PC-3 (cell line): ENCODE data around the gene PAN3. TPM values are rescaled to one million over a fixed set of nuclear protein-coding genes. Genes with fewer than 3 reads are reported as not detected.
A peak's percentile ranks its signal among the peaks of the same experiment; 100 is the strongest.

Experiments used
- ATAC-seq: fragments of 200-7000 bp; cut with Tn5 transposase; 2 replicates; pipeline ENCODE4 v1.9.1; 2020; ENCODE audit warnings: mild to moderate bottlenecking, moderate library complexity
- BruUV-seq: library from RNA; stranded (reverse); fragments of 400-500 nt; replicated peaks from 2 replicates; lab custom pipeline; 2021; lab: Mats Ljungman, UMichigan
- CTCF ChIA-PET: fragments of 300-600 bp; sonication (Branson Sonifier 250); formaldehyde crosslinking; loops from one replicate; lab custom pipeline; 2022; ENCODE audit warnings: antibody characterized with exemption; lab: Charles Lee
- POLR2A ChIA-PET: fragments of 300-600 bp; sonication (Branson Sonifier 250); formaldehyde crosslinking; loops from one replicate; lab custom pipeline; 2022; ENCODE audit warnings: antibody characterized with exemption; ENCODE audit not compliant: unreplicated experiment; lab: Charles Lee
- DNase-seq: peaks from one replicate; pipeline ENCODE4 v3.0.0-alpha.2; 2015
- H2AFZ ChIP-seq: fragments of 300-600 bp; sonication (generic); 2 replicates; pipeline ENCODE4 v1.6.0; 2016; ENCODE audit warnings: antibody characterized with exemption, low read length
- H3F3A ChIP-seq: fragments of 300-600 bp; sonication (generic); one replicate; pipeline ENCODE4 v1.6.0; 2017; ENCODE audit warnings: antibody characterized with exemption, low read length, control low read depth, mild to moderate bottlenecking; ENCODE audit not compliant: unreplicated experiment
- H3K27ac ChIP-seq: fragments of 300-600 bp; sonication (generic); 2 replicates; pipeline ENCODE4 v1.5.1; 2016; ENCODE audit warnings: mild to moderate bottlenecking, low read length
- H3K27me3 ChIP-seq: fragments of 300-600 bp; sonication (generic); 2 replicates; pipeline ENCODE4 v1.6.1; 2016; ENCODE audit warnings: low read length, mixed read lengths
- H3K36me3 ChIP-seq: fragments of 300-600 bp; sonication (generic); 2 replicates; pipeline ENCODE4 v1.6.1; 2016; ENCODE audit warnings: low read depth, mixed run types, low read length, mixed read lengths
- H3K4me1 ChIP-seq: fragments of 300-600 bp; sonication (generic); 2 replicates; pipeline ENCODE4 v1.5.1; 2016; ENCODE audit warnings: low read length; ENCODE audit not compliant: insufficient read depth
- H3K4me2 ChIP-seq: fragments of 300-600 bp; sonication (generic); 2 replicates; pipeline ENCODE4 v1.6.0; 2016; ENCODE audit warnings: low read length
- H3K4me3 ChIP-seq: fragments of 300-600 bp; sonication (generic); 2 replicates; pipeline ENCODE4 v1.5.1; 2016; ENCODE audit warnings: mild to moderate bottlenecking, low read length, mixed read lengths
- H3K79me2 ChIP-seq: fragments of 300-600 bp; sonication (generic); 2 replicates; pipeline ENCODE4 v1.6.1; 2017; ENCODE audit warnings: low read length, mixed read lengths
- H3K9ac ChIP-seq: fragments of 300-600 bp; sonication (generic); 2 replicates; pipeline ENCODE4 v1.6.0; 2016; ENCODE audit warnings: mild to moderate bottlenecking, low read length
- H3K9me2 ChIP-seq: fragments of 300-600 bp; sonication (generic); replicated peaks from 2 replicates; pipeline ENCODE4 v1.6.1; 2016; ENCODE audit warnings: mixed run types, low read length, mixed read lengths
- H3K9me3 ChIP-seq: fragments of 300-600 bp; sonication (generic); 2 replicates; pipeline ENCODE4 v1.6.1; 2016; ENCODE audit warnings: low read length, mixed read lengths
- H4K20me1 ChIP-seq: fragments of 300-600 bp; sonication (generic); 2 replicates; pipeline ENCODE4 v1.6.1; 2016; ENCODE audit warnings: low read length, mixed read lengths
- EZH2 ChIP-seq: fragments of 300-600 bp; sonication (generic); IDR thresholded peaks from one replicate; pipeline ENCODE4 v1.6.1; 2017; ENCODE audit warnings: antibody characterized with exemption, mild to moderate bottlenecking, low read length; ENCODE audit not compliant: unreplicated experiment
- EZH2phosphoT487 ChIP-seq: fragments of 300-600 bp; sonication (generic); IDR thresholded peaks from 2 replicates; pipeline ENCODE4 v1.6.1; 2018; ENCODE audit warnings: mild to moderate bottlenecking, antibody characterized with exemption, low read length, borderline replicate concordance
- intact Hi-C: fragments of 100-400 bp; cut with micrococcal nuclease; formaldehyde crosslinking; loops from 2 replicates; pipeline ENCODE4 v1.9.0; 2023
- total RNA-seq: library from RNA; depleted of rRNA; stranded (reverse); fragments of >200 nt; gene quantifications from 2 replicates; pipeline ENCODE4 v1.2.3, GENCODE V29; 2014
- TF ChIP-seq, protein P1 (sequence below): fragments of 300-600 bp; sonication (generic); conservative IDR thresholded peaks from 2 replicates; pipeline ENCODE4 v1.5.1; 2017; ENCODE audit warnings: antibody characterized with exemption, low read depth, mild to moderate bottlenecking, low read length

PAN3 gene
- total RNA-seq, 1 experiment from 2014 or later: 14.6 TPM

DNA sequence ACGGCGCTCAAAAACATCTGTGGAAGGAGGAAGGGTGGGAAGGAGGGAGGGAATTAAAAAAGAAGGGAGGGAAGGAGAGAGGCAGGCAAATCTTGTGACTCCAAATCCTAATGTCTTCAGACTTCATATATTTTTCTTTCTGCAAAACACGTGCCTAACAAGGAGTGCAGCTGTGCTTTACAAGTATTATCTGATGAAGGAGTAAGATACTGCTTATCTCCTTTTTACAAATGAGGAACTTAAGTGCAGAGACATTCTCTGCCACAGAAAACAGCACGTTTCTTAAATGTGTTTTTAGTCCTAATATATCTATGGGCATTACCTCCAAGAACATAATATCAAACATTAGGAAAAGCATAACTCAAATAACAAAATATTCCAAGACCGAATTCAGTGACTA lies 44.5 kb upstream of the PAN3 start:
- H3K4me2 ChIP-seq: no peak overlapping the region
- CTCF ChIA-PET: no interaction called here
- DNase-seq (no peak), ATAC-seq (no peak)
- no peak overlapping the region for H2AFZ ChIP-seq
- no peaks in the 10 kb centered on the region for H3K36me3 ChIP-seq
- POLR2A ChIA-PET: no interaction called here
- H3K27ac ChIP-seq: no peak overlapping the region
- H3K79me2 ChIP-seq: no peaks in the 10 kb centered on the region
- H3F3A ChIP-seq: no peaks in the 10 kb centered on the region
- no TSS peak for BruUV-seq
- H3K9me2 ChIP-seq: no peaks in the 10 kb centered on the region
- H3K27me3 ChIP-seq: peaks cover 48% of the 10 kb centered on the region
- no peaks in the 10 kb centered on the region for H3K9me3 ChIP-seq
- H3K4me3 ChIP-seq: no peak overlapping the region
- no peaks in the 10 kb centered on the region for H4K20me1 ChIP-seq
- intact Hi-C loops: no loop called here
- no peak overlapping the region for H3K9ac ChIP-seq
- no peak for TF ChIP-seq EZH2phosphoT487
- TF ChIP-seq EZH2: no peak
- TF ChIP-seq, protein P1, sequence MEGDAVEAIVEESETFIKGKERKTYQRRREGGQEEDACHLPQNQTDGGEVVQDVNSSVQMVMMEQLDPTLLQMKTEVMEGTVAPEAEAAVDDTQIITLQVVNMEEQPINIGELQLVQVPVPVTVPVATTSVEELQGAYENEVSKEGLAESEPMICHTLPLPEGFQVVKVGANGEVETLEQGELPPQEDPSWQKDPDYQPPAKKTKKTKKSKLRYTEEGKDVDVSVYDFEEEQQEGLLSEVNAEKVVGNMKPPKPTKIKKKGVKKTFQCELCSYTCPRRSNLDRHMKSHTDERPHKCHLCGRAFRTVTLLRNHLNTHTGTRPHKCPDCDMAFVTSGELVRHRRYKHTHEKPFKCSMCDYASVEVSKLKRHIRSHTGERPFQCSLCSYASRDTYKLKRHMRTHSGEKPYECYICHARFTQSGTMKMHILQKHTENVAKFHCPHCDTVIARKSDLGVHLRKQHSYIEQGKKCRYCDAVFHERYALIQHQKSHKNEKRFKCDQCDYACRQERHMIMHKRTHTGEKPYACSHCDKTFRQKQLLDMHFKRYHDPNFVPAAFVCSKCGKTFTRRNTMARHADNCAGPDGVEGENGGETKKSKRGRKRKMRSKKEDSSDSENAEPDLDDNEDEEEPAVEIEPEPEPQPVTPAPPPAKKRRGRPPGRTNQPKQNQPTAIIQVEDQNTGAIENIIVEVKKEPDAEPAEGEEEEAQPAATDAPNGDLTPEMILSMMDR: no peak
- H3K4me1 ChIP-seq: no peaks in the 10 kb centered on the region

DNA sequence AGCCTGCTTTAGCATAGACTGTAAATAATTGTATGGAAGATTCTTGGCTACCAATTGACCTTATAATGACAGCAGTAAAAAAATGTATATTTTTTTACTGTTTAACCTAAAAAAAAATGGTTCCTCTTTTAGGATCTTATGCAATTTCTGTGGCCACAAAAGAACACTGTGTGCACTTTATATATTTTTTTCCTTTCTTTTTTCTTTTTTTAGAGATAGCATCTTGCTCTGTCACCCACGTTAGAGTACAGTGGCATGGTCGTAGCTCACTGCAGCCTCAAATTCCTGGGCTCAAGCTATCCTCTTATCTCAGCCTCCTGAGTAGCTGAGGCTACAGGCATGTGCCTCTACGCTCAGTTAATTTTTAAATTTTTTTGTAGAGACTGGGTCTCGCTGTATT lies 44.0 kb upstream of the PAN3 start:
- ATAC-seq: no peak
- intact Hi-C loops: no loop called here
- no peak for DNase-seq
- H3K9me3 ChIP-seq: no peaks in the 10 kb centered on the region
- no peak overlapping the region for H3K4me2 ChIP-seq
- H2AFZ ChIP-seq: no peak overlapping the region
- no peaks in the 10 kb centered on the region for H3K36me3 ChIP-seq
- no peak overlapping the region for H3K9ac ChIP-seq
- ChIA-PET POLR2A (no interaction called here), CTCF (no interaction called here)
- no peaks in the 10 kb centered on the region for H4K20me1 ChIP-seq
- H3K4me1 ChIP-seq: no peaks in the 10 kb centered on the region
- peaks cover 52% of the 10 kb centered on the region for H3K27me3 ChIP-seq
- no peaks in the 10 kb centered on the region for H3K79me2 ChIP-seq
- H3K27ac ChIP-seq: no peak overlapping the region
- H3K4me3 ChIP-seq: no peak overlapping the region
- TF ChIP-seq, protein P1: no peak
- TF ChIP-seq EZH2 (no peak), EZH2phosphoT487 (no peak)
- H3K9me2 ChIP-seq: no peaks in the 10 kb centered on the region
- H3F3A ChIP-seq: no peaks in the 10 kb centered on the region
- BruUV-seq: no TSS peak

DNA sequence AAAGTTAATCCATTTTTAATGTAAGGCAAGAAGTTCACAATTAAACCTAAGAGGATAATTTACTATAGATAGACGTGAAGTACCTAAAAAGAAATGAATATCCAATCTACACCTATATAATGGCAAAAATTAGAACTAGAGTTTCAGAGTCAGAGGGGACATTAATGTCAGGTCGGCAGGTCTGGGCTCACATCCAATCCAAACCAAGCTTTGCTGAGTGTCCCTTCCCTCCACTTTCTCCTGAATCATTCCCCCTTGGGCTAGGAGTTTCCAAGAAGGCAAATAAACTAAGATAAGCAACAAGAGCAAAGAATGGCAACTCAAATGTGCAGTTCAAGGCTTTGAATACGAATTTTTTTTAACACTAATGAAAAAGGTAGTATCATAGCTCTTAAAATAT lies 40.8 kb upstream of the PAN3 start:
- no TSS peak for BruUV-seq
- Histone ChIP-seq H3K4me2 (no peak overlapping the region), H3K9me3 (no peaks in the 10 kb centered on the region), H3K36me3 (no peaks in the 10 kb centered on the region), H3K9me2 (no peaks in the 10 kb centered on the region), H3K27me3 (peaks cover 76% of the 10 kb centered on the region), H2AFZ (no peak overlapping the region), H3K79me2 (no peaks in the 10 kb centered on the region), H3K9ac (no peak overlapping the region), H3K4me1 (no peaks in the 10 kb centered on the region), H3F3A (no peaks in the 10 kb centered on the region), H3K4me3 (no peak overlapping the region), H4K20me1 (no peaks in the 10 kb centered on the region), H3K27ac (no peak overlapping the region)
- intact Hi-C loops: no loop called here
- DNase-seq (peak; percentile 35), ATAC-seq (no peak)
- ChIA-PET POLR2A (no interaction called here), CTCF (no interaction called here)
- TF ChIP-seq, protein P1: no peak
- TF ChIP-seq EZH2phosphoT487 (no peak), EZH2 (no peak)
